ENCODE measurements around the gene VPS37B. TPM values are rescaled to one million over a fixed set of nuclear protein-coding genes. Genes with fewer than 3 reads are reported as not detected.

VPS37B gene
- total RNA-seq, 4 donors from 2014 or later: 46.6 to 126 (median 104) TPM

GRCh38 chr12:122903693-122904034 is 7.7 kb upstream of the VPS37B start:
- in situ Hi-C loops (cut with MboI; ENCODE audit: low pct_ligation_motif_present in 1 of 4, low pct_unique_long_range_greater_than_20kb in 1 of 4, low sequenced_read_pairs in 3 of 4): no loop called here
- DNase-seq: no peak
- peak overlapping the region; percentile 69 to 81 (median 77) for H3K27ac ChIP-seq
- peaks cover 5 to 48% (median 21%) of the 10 kb centered on the region in 4 donors for H3K4me1 ChIP-seq
- no peaks in the 10 kb centered on the region for H3K27me3 ChIP-seq
- H3K4me3 ChIP-seq: no peak overlapping the region
- intact Hi-C loops (cut with DNase I; ENCODE audit: low total_unique reads): no loop called here
- WGBS, 2 donors (ENCODE audit: low coverage in 1 of 2): 28 to 47% methylated on average over 4 to 7 of the region's 7 CpGs
- H3K9me3 ChIP-seq: no peaks in the 10 kb centered on the region
- TF ChIP-seq POLR2A (IDR thresholded peaks at IDR 0.05): no peak
- TF ChIP-seq CTCF (IDR thresholded peaks at IDR 0.05): no peak
- no peak for TF ChIP-seq EP300 (IDR thresholded peaks at IDR 0.05; ENCODE audit: low read depth)
- no peak for TF ChIP-seq POLR2AphosphoS5 (IDR thresholded peaks at IDR 0.05)
- H3K36me3 ChIP-seq: no peaks in the 10 kb centered on the region

- DNase-seq: no peak
- Histone ChIP-seq H3K4me3 (peak overlapping the region in 1 of 4 donors; percentile 19), H3K36me3 (no peaks in the 10 kb centered on the region), H3K27ac (peak overlapping the region; percentile 69 to 81 (median 77)), H3K9me3 (no peaks in the 10 kb centered on the region), H3K27me3 (no peaks in the 10 kb centered on the region), H3K4me1 (peaks cover 5 to 50% (median 24%) of the 10 kb centered on the region in 4 donors)
- TF ChIP-seq CTCF (IDR thresholded peaks at IDR 0.05) (no peak), POLR2AphosphoS5 (IDR thresholded peaks at IDR 0.05) (peak in 1 of 3 donors; percentile 40)
- intact Hi-C loops (cut with DNase I; ENCODE audit: low total_unique reads) (no loop called here), in situ Hi-C loops (cut with MboI; ENCODE audit: low pct_ligation_motif_present in 1 of 4, low pct_unique_long_range_greater_than_20kb in 1 of 4, low sequenced_read_pairs in 3 of 4) (no loop called here)
- WGBS, 2 donors (ENCODE audit: low coverage in 1 of 2): 28 to 36% methylated on average over 10 of the region's 10 CpGs
These were observed 7.1 kb upstream of the VPS37B start for GRCh38 chr12:122902854-122903692.

- H3K36me3 ChIP-seq: no peaks in the 10 kb centered on the region
- no peak for DNase-seq
- no peaks in the 10 kb centered on the region for H3K9me3 ChIP-seq
- no peaks in the 10 kb centered on the region for H3K27me3 ChIP-seq
- TF ChIP-seq EP300 (IDR thresholded peaks at IDR 0.05; ENCODE audit: low read depth) (no peak), POLR2A (IDR thresholded peaks at IDR 0.05) (no peak), POLR2AphosphoS5 (IDR thresholded peaks at IDR 0.05) (no peak), CTCF (IDR thresholded peaks at IDR 0.05) (no peak)
- H3K27ac ChIP-seq: peak overlapping the region in 2 of 4 donors; percentile 22 to 79
- peaks cover 6 to 54% (median 24%) of the 10 kb centered on the region in 4 donors for H3K4me1 ChIP-seq
- 89 to 97% methylated on average over 5 to 6 of the region's 6 CpGs for WGBS, 2 donors (ENCODE audit: low coverage in 1 of 2)
- in situ Hi-C loops (cut with MboI; ENCODE audit: low pct_ligation_motif_present in 1 of 4, low pct_unique_long_range_greater_than_20kb in 1 of 4, low sequenced_read_pairs in 3 of 4): no loop called here
- no peak overlapping the region for H3K4me3 ChIP-seq
- intact Hi-C loops (cut with DNase I; ENCODE audit: low total_unique reads): loop anchor here (5.0 kb wide), 1 partner anchor 243 kb away; no protein-coding TSS in a partner anchor
These were observed 4.0 kb upstream of the VPS37B start for GRCh38 chr12:122899887-122900286.

GRCh38 chr12:122896662-122897061 is 738 bp upstream of the VPS37B start:
- Histone ChIP-seq H3K27ac (peak overlapping the region; percentile 93 to 98 (median 95)), H3K9me3 (no peaks in the 10 kb centered on the region), H3K36me3 (no peaks in the 10 kb centered on the region), H3K4me1 (peaks cover 12 to 63% (median 40%) of the 10 kb centered on the region in 4 donors), H3K4me3 (no peak overlapping the region), H3K27me3 (no peaks in the 10 kb centered on the region)
- in situ Hi-C loops (cut with MboI; ENCODE audit: low pct_ligation_motif_present in 1 of 4, low pct_unique_long_range_greater_than_20kb in 1 of 4, low sequenced_read_pairs in 3 of 4) (no loop called here), intact Hi-C loops (cut with DNase I; ENCODE audit: low total_unique reads) (loop anchor here (5.0 kb wide), 1 partner anchor 239 kb away; no protein-coding TSS in a partner anchor)
- no peak for TF ChIP-seq POLR2A (IDR thresholded peaks at IDR 0.05)
- TF ChIP-seq CTCF (IDR thresholded peaks at IDR 0.05): no peak
- TF ChIP-seq POLR2AphosphoS5 (IDR thresholded peaks at IDR 0.05): no peak
- no peak for TF ChIP-seq EP300 (IDR thresholded peaks at IDR 0.05; ENCODE audit: low read depth)
- no peak for DNase-seq
- WGBS, 2 donors (ENCODE audit: low coverage in 1 of 2): 90 to 100% methylated on average over 1 to 7 of the region's 7 CpGs

Data from transverse colon (tissue), 4 donors.